Urothelium cell line (cell line): Measurements from ENCODE around the gene RBM33.

Experiments used
- DNase-seq: peaks from one replicate; pipeline ENCODE4 v3.0.0; 2011; ENCODE audit warnings: low spot score, mixed read lengths
- FAIRE-seq: peaks from 2 replicates; lab custom pipeline; 2011; peaks lifted over from hg19 to GRCh38; lab: Jason Lieb, UNC

Gene RBM33

DNA sequence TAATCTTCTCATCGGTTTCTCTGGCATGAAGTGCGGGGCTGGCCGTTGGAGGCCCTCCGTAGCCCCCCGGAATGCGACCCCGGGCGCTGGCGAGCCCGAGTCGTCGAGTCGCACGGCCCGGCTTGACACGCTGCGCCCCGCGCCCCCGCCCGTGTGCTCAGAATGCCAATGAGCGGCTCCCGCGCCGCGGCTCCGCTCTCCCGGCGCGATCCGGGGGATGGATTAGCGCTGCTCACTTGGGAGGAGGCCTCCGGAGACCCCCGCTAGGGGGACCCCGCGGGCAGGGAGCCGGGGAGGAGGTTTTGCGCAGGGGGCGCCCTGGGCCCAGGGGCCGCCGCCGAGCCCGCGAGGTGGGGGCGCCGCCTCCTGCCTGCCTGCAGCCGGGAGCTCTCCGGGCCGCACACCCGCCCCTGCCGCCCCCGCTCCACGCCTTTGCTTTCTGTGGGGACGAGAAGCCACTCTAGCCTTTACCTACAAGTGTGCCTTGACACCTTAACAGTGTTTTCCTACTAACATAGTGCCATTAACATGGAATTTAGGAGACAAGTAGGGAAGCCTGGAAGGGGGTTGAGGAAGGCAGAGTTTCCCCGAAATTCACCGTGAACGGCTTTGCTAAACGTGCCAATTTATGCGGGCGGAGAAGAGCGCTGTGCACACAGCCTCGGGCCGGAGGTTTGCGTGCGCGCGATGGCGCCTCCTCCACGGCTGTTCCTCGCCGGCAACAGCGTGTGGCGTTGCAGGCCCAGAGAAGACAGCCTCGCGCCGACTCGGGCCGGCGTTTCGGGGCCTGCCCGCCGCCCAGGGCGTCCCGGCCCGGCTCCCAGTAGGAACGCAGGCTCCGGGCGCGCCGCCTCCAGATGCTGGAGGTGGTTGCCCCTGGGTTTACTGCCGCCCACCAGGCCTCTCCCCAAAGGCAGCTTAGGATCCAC is 160.7 kb downstream of the RBM33 start:
- no peak for FAIRE-seq
- DNase-seq: peak; percentile 54

DNA sequence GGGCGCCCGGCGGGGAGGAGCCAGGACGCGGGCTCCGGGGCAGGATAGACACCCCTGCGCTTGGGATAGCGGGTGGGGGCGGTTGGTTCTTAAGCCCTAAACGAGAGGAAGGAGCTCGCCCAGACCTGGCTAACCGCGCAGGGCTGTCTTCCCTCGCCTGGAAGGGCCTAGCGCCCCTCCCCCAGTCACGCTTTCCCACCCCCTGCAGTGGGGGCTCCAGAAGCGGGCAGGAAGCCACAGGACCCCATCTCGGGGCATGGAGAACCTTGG is 161.3 kb downstream of the RBM33 start:
- no peak for FAIRE-seq
- no peak for DNase-seq

DNA sequence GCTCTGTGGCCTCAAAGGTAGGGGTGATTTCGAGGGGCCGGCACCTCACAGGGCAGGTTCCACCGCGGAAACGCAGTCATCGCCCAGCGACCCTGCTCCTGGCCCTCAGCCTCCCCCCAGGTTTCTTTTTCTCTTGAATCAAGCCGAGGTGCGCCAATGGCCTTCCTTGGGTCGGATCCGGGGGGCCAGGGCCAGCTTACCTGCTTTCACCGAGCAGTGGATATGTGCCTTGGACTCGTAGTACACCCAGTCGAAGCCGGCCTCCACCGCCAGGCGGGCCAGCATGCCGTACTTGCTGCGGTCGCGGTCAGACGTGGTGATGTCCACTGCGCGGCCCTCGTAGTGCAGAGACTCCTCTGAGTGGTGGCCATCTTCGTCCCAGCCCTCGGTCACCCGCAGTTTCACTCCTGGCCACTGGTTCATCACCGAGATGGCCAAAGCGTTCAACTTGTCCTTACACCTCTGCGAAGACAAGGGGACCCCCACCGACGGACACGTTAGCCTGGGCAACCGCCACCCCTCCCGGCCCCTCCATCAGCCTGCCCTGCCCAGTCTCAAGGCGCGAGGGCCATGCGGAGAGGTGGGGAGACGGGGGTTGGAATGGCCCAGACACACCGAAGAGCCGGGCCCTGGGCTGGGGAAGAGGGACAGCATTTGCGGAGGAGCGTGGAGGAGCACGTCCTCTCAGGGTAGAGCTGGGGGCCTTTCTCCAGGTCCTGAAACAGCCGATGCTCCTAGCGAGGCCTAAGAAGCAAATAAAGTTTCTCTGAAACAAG is 161.8 kb downstream of the RBM33 start:
- DNase-seq (no peak), FAIRE-seq (no peak)

DNA sequence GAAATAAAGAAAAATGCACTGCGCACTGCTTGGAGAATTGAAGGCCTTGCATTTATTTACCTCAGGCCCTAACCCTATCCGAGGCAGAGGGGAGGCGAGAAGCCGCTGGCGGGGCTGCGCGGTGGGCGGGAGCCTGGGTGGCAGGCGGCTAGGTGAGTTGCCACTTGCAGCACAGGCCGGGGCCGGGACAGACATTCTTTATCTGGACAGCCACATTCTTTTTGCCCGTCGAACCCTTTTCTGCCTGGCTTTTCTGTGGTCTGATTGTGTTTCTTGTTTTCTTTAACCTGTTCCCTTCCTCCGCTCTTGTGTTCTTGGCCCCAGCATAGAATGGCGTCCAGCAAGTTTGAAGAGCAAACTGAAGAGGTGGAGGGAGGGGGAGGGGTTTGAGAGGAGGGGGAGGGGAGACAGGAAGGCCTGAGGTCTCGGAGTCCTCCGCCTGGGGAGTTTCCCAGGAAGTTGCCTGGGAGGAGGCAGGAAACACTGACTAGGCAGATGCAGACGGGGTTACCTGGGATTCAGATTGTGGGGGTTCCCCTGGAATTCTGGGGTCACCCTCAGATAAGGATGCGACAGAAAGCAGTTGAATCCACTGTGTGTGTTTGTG is 162.7 kb downstream of the RBM33 start:
- no peak for FAIRE-seq
- no peak for DNase-seq

DNA sequence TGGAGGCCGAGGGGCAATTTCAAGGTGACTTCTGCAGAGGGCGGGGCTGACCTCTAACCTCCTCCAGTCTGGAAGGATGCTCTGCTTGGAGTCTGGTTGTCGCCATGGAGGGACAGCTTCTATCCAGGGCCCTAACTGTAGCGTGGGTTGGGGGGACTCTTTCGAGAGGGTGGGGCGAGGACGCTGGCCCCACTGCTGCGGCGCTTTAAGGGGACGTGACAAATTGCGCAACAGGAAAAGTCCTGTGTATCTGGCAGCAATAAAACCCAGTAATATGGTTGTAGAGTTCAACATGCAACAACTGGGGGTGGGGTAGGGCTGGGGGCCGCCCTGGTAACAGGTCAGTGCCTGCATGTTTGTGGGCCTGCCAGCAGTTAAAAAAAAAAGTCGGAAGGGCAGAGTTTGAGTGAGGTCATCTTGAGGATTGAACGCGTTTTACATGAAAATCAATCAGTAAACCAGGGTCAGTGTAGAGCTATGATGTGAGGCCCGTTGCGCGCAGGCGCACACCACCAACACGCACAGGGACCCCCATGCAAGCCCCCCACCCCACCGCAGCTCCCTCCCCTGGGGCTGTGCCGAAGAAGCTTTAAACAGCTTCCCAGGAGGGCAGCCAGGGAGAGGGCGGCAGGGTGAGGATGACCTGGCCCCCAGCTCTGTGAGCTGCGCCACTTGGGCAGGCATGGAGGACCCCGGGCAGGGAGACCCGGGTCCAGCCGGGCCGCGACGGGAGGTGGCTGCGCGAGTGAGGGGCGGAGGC is 163.5 kb downstream of the RBM33 start:
- FAIRE-seq (no peak), DNase-seq (no peak)

DNA sequence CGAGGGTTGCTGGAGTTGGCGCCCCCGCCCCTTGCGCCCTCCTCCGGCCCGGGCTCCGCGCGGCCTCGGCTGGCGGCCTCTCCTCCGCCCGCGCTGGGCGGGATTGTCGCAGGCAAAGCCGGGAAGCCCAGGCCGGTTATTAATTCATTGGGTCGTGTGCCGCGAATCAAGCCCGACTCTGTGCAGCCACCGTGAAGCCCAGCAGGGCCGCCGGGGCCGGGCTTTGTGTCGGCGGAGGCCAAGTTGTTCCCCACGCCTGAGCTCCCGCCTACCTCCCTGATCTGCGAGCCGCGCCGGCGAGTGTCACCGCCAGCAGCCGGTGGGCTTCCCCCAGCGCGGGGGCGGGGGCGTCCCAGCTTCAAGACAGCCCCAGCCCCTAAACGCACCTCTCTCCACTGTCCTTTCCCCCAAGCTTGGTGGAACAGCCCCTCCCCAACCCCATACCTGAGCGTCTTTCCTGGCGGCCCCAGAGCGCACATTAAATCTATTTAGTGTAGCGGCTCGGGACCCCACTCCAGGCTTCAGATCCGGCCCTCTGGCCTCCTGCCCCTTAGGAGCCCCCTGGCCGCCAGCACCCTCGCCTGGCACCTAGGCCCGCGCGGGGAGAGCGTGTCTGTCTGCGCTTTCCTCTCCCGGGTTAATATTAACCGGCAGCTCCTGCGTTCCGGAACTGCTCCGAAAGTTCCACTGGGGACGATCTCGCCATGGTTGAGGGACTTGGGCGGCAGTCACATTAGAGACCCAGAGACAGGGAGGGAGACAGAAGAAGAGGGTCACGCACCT is 164.3 kb downstream of the RBM33 start:
- DNase-seq: no peak
- no peak for FAIRE-seq

DNA sequence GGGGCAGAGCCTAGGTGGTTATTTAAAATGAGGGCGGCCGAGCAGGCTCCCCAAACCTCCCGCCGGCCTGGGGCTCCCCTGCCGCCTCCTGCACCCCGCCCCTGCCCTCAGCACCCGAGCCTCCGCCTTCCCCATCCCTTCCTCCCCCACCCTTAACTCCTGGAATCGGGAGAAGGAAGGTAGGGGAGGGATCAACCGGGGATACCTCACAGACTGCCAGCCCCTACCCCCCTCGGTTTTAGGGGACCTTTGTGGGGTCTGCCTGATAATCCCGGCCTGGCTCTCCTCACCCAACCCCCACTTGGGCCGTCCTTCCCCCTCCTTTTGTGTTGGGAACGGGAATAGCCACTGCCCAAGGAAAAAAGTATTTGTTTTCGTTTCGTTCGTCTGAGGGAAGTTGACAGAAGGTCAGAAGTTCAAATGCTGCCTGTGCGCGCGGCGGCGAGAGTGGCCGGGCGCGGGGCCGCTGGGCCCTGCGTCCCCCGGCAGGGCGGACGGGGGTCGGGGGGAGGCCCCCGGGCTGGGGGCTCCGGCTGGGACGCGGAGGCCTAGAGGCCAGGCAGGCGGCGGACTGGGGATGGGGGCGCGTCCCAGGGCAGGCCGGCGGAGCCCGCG is 165.0 kb downstream of the RBM33 start:
- FAIRE-seq (no peak), DNase-seq (no peak)

DNA sequence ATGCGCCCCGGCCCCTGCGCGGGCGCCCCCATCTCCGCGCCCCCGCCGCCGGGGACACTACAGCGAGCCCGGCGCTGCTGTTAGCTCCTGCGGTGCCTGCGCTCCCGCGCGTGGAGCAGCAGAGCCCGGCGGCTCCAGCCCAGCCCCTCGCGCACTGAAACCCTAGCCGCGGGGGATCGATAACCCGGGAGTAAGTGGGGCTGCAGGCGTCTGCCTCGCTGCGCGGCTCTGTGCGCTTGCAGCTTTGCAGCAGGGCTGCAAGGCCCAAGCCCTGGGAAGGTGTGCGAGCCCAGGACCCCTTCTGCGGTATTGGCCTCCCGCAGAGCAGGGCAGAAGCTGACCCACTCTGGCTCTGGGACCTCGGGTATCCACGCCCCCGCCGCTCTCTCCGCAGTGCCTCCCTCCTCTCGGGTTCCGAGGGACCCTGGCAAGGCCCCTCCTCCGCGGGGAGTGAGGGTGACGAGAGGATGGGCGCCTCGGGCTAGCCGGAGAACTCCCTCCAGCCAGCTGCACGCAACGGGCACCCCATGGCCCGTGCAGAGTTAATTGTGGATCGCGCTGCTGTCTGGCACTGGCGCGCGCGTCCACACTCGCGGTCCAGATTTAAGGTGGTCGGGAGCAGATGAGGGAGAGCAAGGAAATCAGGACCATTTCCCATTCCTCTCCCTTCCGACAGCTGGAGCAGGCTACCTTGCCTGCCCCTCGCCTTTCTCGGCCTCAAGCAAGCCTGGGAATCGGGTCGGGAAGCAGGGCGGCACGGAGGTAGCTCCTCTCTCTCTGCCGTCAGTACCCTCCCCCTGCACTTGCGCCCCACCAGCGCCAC is 165.7 kb downstream of the RBM33 start:
- FAIRE-seq: no peak
- no peak for DNase-seq

DNA sequence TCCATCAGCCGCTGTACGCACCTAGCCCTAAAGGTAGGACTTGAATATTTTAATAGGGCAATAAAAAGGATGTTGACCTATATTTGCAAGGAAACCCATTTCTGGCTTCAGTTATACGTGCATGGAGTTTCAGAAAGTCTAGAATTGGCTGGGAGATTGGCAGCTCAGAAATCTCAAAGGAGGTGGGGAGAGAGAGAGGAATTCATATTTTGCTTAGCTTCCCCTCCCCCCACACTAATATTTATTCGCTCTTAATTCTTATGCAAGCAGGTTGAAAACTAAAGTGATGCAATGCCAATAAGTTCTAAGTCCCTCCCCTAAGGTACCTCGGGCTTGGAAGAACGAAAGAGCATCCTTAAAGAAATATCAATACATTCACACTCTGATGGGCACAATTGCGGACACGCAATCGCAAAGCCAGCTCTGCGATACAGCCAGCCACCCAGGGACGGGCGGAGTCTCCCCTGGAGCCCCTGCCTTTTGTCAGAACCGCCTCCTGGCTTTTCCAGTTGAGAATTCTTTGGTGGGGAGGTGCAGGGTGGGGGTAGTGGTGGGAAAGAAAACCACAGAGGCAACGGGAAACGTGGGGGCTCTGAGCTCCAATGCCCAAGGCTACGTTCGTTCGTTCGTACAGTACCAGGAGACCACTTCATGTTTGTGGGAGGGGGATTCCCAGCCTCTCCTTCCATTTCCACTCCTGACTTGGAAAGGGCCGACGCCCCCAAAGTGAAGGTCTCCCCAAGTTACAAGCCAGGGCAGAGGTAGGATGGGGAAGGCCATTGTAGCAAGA is 166.5 kb downstream of the RBM33 start:
- DNase-seq: no peak
- no peak for FAIRE-seq

DNA sequence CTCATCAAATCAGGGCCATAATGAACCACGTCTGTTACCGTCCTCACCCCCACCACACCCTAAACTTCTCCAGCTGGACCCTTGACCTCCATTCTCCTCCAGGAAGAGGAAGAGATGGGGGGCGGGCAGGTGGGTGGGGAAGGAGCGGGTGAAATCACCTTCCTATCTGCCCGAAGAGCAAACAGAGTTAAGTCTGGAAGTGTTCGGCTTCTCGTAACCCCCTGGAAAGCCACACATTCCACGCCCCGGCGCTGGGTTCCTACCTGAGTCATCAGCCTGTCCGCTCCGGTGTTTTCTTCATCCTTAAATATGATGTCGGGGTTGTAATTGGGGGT is 167.1 kb downstream of the RBM33 start:
- DNase-seq (no peak), FAIRE-seq (no peak)

DNA sequence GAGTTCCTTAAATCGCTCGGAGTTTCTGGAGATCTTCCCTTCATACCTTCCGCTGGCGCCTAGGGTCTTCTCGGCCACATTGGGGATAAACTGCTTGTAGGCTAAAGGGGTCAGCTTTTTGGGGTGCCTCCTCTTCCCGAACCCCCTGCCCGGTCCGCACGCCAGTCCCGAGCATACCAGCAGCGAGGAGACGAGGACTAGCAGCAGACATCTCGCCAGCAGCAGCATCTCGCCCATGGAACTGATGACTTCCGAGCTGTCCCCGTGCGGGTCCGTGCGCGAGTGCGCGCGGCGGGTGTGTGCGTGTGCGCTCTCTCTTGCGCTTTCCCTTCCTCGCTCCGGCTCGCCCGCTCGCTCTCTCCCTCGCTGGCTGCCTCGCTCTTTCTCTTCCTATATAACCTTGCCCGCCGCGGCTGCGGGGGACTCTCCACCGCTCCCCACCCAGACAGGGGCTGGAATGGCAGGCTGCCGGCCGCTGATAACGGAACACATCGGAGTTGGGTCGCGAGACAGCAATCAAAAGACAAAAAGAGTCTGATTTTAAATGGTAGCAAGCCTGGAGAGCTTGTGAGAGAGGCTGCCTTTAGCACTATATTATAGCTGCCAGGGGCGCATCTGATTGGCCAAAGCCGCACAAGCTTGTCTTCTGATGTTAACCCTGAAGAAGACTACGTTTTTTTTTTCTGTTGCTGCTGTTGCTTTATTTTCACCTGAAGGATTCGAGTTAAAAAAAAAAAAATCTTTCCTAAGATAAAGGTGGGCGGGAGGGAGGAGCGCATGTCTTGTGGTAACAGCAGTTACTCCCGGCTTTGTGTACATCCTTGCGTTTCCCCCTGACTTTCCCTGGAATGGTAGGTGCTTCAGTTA is 167.7 kb downstream of the RBM33 start, which contains the start of gene SHH:
SHH (minus strand) TSS at position 569 of the 867 bp plus-strand sequence; CDS start at position 228, 341 bp downstream.
- DNase-seq: no peak
- FAIRE-seq: no peak

DNA sequence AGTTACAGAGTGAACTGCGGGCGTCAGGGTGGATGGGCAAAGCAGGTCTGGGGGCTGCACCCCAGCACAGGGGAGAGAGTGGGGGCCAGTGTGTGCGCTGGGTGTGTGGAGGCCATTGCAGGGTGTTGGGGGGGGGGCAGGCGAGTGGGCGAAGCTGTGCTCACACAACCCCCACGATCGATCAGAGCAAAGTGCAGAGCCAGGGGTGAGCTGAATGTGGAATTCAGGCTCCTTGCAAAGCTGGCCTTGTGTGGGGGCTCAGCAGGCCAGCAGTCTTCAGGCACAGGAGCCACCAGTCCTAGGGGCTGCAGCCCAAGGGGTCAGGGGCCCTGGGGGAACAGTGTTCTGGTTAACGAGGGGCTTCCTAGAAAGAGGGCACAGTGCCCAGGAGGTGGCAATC is 168.7 kb downstream of the RBM33 start:
- DNase-seq (no peak), FAIRE-seq (no peak)

DNA sequence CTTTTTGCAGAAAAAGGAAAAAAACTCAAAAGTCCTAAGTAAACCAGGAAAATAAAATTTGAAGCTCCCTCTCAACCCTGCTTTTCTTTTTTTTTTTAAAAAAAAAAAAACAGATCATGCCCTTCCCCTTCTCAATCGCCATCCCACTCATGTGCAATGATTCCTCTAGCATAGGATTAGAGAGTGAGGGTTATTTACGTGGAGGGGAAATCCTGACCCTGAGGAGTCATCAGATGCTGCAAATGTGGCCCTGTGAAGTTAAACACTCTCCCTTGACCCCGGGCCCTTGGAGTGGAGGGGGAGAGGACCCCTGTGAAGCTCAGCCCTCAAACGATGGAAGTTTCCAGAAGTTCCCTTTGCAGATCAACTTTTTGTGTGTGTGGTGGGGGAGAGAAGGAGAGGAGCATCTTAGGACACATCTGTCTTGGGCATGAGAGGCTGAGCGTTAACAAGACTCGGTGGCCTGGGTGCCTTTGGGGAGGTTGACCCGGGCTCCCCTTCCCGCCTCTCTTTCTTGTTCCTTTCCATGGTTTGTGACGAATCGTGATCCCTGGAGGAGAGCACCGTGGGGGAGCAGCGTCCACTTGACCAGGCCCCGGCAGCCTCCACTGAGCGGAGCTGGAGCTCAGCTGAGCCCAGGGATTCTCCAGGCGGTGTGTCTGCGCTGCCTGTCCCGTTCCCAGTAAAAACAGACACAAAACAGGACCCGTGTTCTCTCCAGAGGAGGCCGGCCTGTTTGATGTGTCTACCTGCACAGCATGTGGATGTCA is 169.3 kb downstream of the RBM33 start:
- no peak for FAIRE-seq
- no peak for DNase-seq

DNA sequence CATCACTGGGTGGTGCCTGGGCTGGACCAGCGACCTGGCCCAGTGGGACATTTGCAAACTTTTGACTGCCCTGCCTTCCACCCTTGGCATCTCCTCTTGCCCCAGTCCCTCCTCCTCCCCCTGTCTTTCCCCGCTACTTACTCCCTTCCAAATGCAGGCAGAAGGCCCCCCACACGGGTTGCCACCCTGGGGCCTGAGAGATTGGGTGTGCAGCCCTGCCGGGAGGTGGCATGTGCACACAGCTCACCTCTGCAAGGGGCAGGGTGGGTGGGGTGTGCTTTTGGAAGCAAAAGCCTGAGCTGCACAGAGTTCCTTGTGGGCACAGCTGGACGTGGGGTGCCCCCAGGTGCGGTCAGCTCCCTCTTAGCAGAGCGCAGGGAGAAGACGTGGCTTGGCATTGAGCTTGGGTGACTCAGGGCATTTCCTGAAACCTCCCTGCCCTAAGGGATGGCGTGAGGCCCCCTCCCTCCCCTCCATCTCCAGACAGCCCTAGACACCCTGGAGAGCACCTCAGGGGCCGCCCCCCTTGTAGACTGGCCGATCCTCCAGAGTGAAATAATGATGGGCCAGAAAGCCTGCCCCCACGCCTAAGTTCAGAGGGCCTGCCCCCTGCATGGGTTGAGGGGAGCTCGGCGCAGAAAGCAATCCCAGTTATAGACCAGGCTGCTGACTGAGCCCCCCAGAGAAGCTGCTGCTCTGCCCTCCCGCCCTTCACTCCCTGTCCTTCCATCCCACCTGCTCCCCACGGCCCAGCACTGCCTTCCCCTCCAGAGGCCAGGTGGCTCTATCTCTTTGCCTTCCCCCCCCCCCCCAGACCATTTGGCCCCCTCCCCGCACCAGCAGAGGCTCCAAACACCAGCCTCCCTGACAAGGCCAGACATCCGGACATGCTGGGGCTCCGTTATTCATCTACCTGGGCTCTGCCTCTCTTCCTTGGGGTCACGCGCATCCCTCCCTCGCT is 170.1 kb downstream of the RBM33 start:
- no peak for FAIRE-seq
- no peak for DNase-seq
